Gastrocnemius medialis (tissue), 4 donors: ENCODE results near the gene ELAVL4.

Source experiments
- CTCF ChIP-seq, 5 experiments: fragments of 450-650 bp in 3 of 5; fragments of 200-600 bp in 2 of 5; sonication (generic) in 2 of 5; IDR thresholded peaks in 4 of 5; conservative IDR thresholded peaks in 1 of 5; 1 replicate in 4 of 5; 2 replicates in 1 of 5; pipeline ENCODE4 v1.5.1; 2016 to 2019; ENCODE audit warnings: antibody characterized with exemption in 5 of 5, mild to moderate bottlenecking in 3 of 5, moderate library complexity in 3 of 5
- POLR2A ChIP-seq, 2 donors: fragments of 450-650 bp; IDR thresholded peaks; one replicate each; pipeline ENCODE4 v1.6.1; 2017; ENCODE audit warnings: antibody characterized with exemption in 2 of 2, mild to moderate bottlenecking in 2 of 2, moderate library complexity in 2 of 2

GRCh38 chr1:50179639-50180038 is 70.9 kb downstream of the ELAVL4 start:
- TF ChIP-seq CTCF (IDR thresholded peaks at IDR 0.05 in 4 of 5, conservative IDR thresholded peaks at IDR 0.05 in 1 of 5): no peak
- no peak for TF ChIP-seq POLR2A (IDR thresholded peaks at IDR 0.05)
